PC-3 (cell line): ENCODE measurements around the gene SPINK6. TPM values are rescaled to one million over a fixed set of nuclear protein-coding genes. Genes with fewer than 3 reads are reported as not detected.

ENCODE experiments used
- ATAC-seq: fragments of 200-7000 bp; cut with Tn5 transposase; 2 replicates; pipeline ENCODE4 v1.9.1; 2020; ENCODE audit warnings: mild to moderate bottlenecking, moderate library complexity
- BruUV-seq: library from RNA; stranded (reverse); fragments of 400-500 nt; replicated peaks from 2 replicates; lab custom pipeline; 2021; lab: Mats Ljungman, UMichigan
- CTCF ChIA-PET: fragments of 300-600 bp; sonication (Branson Sonifier 250); formaldehyde crosslinking; loops from one replicate; lab custom pipeline; 2022; ENCODE audit warnings: antibody characterized with exemption; lab: Charles Lee
- POLR2A ChIA-PET: fragments of 300-600 bp; sonication (Branson Sonifier 250); formaldehyde crosslinking; loops from one replicate; lab custom pipeline; 2022; ENCODE audit warnings: antibody characterized with exemption; ENCODE audit not compliant: unreplicated experiment; lab: Charles Lee
- DNase-seq: peaks from one replicate; pipeline ENCODE4 v3.0.0-alpha.2; 2015
- H2AFZ ChIP-seq: fragments of 300-600 bp; sonication (generic); 2 replicates; pipeline ENCODE4 v1.6.0; 2016; ENCODE audit warnings: antibody characterized with exemption, low read length
- H3F3A ChIP-seq: fragments of 300-600 bp; sonication (generic); one replicate; pipeline ENCODE4 v1.6.0; 2017; ENCODE audit warnings: antibody characterized with exemption, low read length, control low read depth, mild to moderate bottlenecking; ENCODE audit not compliant: unreplicated experiment
- H3K27ac ChIP-seq: fragments of 300-600 bp; sonication (generic); 2 replicates; pipeline ENCODE4 v1.5.1; 2016; ENCODE audit warnings: mild to moderate bottlenecking, low read length
- H3K27me3 ChIP-seq: fragments of 300-600 bp; sonication (generic); 2 replicates; pipeline ENCODE4 v1.6.1; 2016; ENCODE audit warnings: low read length, mixed read lengths
- H3K36me3 ChIP-seq: fragments of 300-600 bp; sonication (generic); 2 replicates; pipeline ENCODE4 v1.6.1; 2016; ENCODE audit warnings: low read depth, mixed run types, low read length, mixed read lengths
- H3K4me1 ChIP-seq: fragments of 300-600 bp; sonication (generic); 2 replicates; pipeline ENCODE4 v1.5.1; 2016; ENCODE audit warnings: low read length; ENCODE audit not compliant: insufficient read depth
- H3K4me2 ChIP-seq: fragments of 300-600 bp; sonication (generic); 2 replicates; pipeline ENCODE4 v1.6.0; 2016; ENCODE audit warnings: low read length
- H3K4me3 ChIP-seq: fragments of 300-600 bp; sonication (generic); 2 replicates; pipeline ENCODE4 v1.5.1; 2016; ENCODE audit warnings: mild to moderate bottlenecking, low read length, mixed read lengths
- H3K79me2 ChIP-seq: fragments of 300-600 bp; sonication (generic); 2 replicates; pipeline ENCODE4 v1.6.1; 2017; ENCODE audit warnings: low read length, mixed read lengths
- H3K9ac ChIP-seq: fragments of 300-600 bp; sonication (generic); 2 replicates; pipeline ENCODE4 v1.6.0; 2016; ENCODE audit warnings: mild to moderate bottlenecking, low read length
- H3K9me2 ChIP-seq: fragments of 300-600 bp; sonication (generic); replicated peaks from 2 replicates; pipeline ENCODE4 v1.6.1; 2016; ENCODE audit warnings: mixed run types, low read length, mixed read lengths
- H3K9me3 ChIP-seq: fragments of 300-600 bp; sonication (generic); 2 replicates; pipeline ENCODE4 v1.6.1; 2016; ENCODE audit warnings: low read length, mixed read lengths
- H4K20me1 ChIP-seq: fragments of 300-600 bp; sonication (generic); 2 replicates; pipeline ENCODE4 v1.6.1; 2016; ENCODE audit warnings: low read length, mixed read lengths
- EZH2 ChIP-seq: fragments of 300-600 bp; sonication (generic); IDR thresholded peaks from one replicate; pipeline ENCODE4 v1.6.1; 2017; ENCODE audit warnings: antibody characterized with exemption, mild to moderate bottlenecking, low read length; ENCODE audit not compliant: unreplicated experiment
- EZH2phosphoT487 ChIP-seq: fragments of 300-600 bp; sonication (generic); IDR thresholded peaks from 2 replicates; pipeline ENCODE4 v1.6.1; 2018; ENCODE audit warnings: mild to moderate bottlenecking, antibody characterized with exemption, low read length, borderline replicate concordance
- intact Hi-C: fragments of 100-400 bp; cut with micrococcal nuclease; formaldehyde crosslinking; loops from 2 replicates; pipeline ENCODE4 v1.9.0; 2023
- total RNA-seq: library from RNA; depleted of rRNA; stranded (reverse); fragments of >200 nt; gene quantifications from 2 replicates; pipeline ENCODE4 v1.2.3, GENCODE V29; 2014
- TF ChIP-seq, protein P1 (sequence below): fragments of 300-600 bp; sonication (generic); conservative IDR thresholded peaks from 2 replicates; pipeline ENCODE4 v1.5.1; 2017; ENCODE audit warnings: antibody characterized with exemption, low read depth, mild to moderate bottlenecking, low read length

Gene SPINK6
- total RNA-seq, 1 experiment from 2014 or later, result not detected

DNA sequence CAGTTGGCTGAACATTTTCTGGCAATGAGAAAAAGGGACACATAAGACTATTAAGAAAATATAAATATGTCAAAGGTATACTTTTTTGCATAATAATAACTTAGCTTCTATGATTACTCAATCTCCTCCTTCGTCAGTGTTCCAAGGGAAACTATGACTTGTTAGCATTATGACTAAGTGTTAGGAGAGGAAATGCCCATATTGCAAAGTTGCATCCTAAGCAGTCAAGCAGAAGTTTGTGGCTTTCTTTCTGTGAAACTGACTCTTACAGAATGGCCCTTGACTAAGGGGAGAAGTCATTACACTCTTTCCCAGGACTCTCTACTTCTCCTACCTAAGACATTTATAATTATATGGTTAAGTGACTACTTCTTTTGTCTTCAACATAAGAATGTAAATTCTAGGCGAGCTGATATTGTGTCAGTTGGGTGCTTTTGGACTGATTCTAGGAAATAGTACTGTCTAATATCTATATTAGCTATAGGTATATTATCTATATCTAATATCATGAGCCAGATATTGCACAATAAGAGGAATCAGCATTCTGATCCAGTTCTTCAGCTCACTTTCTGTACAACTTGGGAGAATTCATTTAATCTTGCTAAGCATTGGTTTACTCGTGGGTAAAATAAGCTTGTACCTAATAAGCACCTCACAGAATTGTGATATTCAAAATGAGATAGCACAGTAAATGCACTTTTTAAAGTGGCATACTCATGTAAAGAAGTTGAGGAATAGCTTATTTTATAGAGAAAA is 16.4 kb upstream of the SPINK6 start:
- CTCF ChIA-PET, result interaction anchor here (1.1 kb wide), 1 partner anchor 128 kb away, joined by 3 read pairs; no protein-coding TSS in a partner anchor
- Histone ChIP-seq H3K9me3 (no peaks in the 10 kb centered on the region), H3K4me3 (no peak overlapping the region), H4K20me1 (no peaks in the 10 kb centered on the region), H3K27me3 (no peaks in the 10 kb centered on the region), H3K27ac (peak overlapping the region; percentile 50), H3K36me3 (no peaks in the 10 kb centered on the region), H3K4me1 (peaks cover 12% of the 10 kb centered on the region), H3K9me2 (no peaks in the 10 kb centered on the region), H3K79me2 (no peaks in the 10 kb centered on the region), H3F3A (no peaks in the 10 kb centered on the region), H2AFZ (no peak overlapping the region), H3K4me2 (peak overlapping the region; percentile 7; the same call in 1 of the 2 replicates), H3K9ac (0 out of 2 replicates have a peak overlapping the region, but pooled peaks have one; percentile 2)
- TF ChIP-seq EZH2phosphoT487, result no peak
- TF ChIP-seq EZH2, result no peak
- TF ChIP-seq, protein P1, sequence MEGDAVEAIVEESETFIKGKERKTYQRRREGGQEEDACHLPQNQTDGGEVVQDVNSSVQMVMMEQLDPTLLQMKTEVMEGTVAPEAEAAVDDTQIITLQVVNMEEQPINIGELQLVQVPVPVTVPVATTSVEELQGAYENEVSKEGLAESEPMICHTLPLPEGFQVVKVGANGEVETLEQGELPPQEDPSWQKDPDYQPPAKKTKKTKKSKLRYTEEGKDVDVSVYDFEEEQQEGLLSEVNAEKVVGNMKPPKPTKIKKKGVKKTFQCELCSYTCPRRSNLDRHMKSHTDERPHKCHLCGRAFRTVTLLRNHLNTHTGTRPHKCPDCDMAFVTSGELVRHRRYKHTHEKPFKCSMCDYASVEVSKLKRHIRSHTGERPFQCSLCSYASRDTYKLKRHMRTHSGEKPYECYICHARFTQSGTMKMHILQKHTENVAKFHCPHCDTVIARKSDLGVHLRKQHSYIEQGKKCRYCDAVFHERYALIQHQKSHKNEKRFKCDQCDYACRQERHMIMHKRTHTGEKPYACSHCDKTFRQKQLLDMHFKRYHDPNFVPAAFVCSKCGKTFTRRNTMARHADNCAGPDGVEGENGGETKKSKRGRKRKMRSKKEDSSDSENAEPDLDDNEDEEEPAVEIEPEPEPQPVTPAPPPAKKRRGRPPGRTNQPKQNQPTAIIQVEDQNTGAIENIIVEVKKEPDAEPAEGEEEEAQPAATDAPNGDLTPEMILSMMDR, result no peak
- DNase-seq (peak; percentile 90), ATAC-seq (peak; percentile 100)
- TSS peak; percentile 67 for BruUV-seq
- intact Hi-C loops, result loop anchor here (1.0 to 5.0 kb wide), 2 partner anchors 38 to 81 kb away; partner anchors contain the start of gene SPINK13
- POLR2A ChIA-PET, result no interaction called here

DNA sequence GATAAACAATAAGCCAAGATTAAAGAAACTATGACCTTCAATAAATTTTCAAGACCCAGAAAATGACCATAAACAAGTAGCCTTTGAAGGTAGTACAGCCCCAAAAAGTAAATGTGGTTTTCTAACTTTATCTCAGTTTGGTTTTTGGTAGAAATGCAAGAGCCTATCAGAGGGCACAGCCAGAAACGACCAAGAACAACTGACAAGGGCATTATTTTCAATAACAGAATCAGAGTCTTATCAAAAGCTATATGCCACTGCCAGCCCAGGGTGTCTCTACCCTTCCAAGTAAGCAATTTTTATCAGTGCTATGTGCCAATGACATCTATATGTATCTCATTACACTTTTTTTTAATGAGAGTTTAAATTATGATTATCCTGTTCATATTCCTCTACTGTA is 11.8 kb upstream of the SPINK6 start:
- BruUV-seq, result no TSS peak
- H3K27me3 ChIP-seq, result no peaks in the 10 kb centered on the region
- no peak overlapping the region for H3K4me2 ChIP-seq
- no peaks in the 10 kb centered on the region for H4K20me1 ChIP-seq
- H3K4me3 ChIP-seq, result no peak overlapping the region
- DNase-seq (no peak), ATAC-seq (no peak)
- H3K9me3 ChIP-seq, result no peaks in the 10 kb centered on the region
- H2AFZ ChIP-seq, result no peak overlapping the region
- no peak overlapping the region for H3K27ac ChIP-seq
- H3F3A ChIP-seq, result no peaks in the 10 kb centered on the region
- no peaks in the 10 kb centered on the region for H3K9me2 ChIP-seq
- TF ChIP-seq, protein P1, result no peak
- TF ChIP-seq EZH2phosphoT487, result no peak
- TF ChIP-seq EZH2, result no peak
- no peak overlapping the region for H3K9ac ChIP-seq
- no peaks in the 10 kb centered on the region for H3K79me2 ChIP-seq
- H3K4me1 ChIP-seq, result peaks cover 16% of the 10 kb centered on the region
- no peaks in the 10 kb centered on the region for H3K36me3 ChIP-seq
- ChIA-PET CTCF (interaction anchor here (0.7 kb wide), 1 partner anchor 93 kb away, joined by 3 read pairs; no protein-coding TSS in a partner anchor), POLR2A (interaction anchor here (0.7 kb wide), 1 partner anchor 17 kb away, joined by 5 read pairs; no protein-coding TSS in a partner anchor)
- intact Hi-C loops, result no loop called here

DNA sequence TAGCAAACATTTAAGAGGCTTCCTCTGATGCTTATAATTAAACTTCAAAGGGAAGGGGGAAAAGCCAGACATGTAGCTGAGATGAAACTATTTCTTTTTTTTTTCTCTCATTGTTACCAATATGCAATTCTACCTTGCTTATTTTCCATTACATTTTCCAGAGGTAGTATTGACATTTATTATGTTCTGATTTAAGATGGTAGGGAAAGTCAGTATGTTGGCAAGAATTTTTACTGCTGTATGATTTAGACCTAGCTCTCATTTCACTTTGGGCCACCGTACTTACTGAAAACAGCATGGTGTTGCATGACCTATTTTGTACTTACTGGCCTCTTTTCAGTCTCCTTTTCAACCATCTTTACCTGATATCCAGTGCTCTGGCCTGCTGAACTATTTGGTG is 9.6 kb upstream of the SPINK6 start:
- Histone ChIP-seq H3K9me2 (no peaks in the 10 kb centered on the region), H3K36me3 (no peaks in the 10 kb centered on the region), H3K4me1 (peaks cover 7% of the 10 kb centered on the region; the same call in 1 of the 2 replicates), H3K27ac (no peak overlapping the region), H3K9ac (no peak overlapping the region), H3K79me2 (no peaks in the 10 kb centered on the region), H3K4me3 (no peak overlapping the region), H2AFZ (no peak overlapping the region), H3K4me2 (no peak overlapping the region), H3F3A (no peaks in the 10 kb centered on the region), H3K9me3 (no peaks in the 10 kb centered on the region), H4K20me1 (no peaks in the 10 kb centered on the region), H3K27me3 (no peaks in the 10 kb centered on the region)
- no TSS peak for BruUV-seq
- POLR2A ChIA-PET, result no interaction called here
- ATAC-seq (peak; percentile 48; the same call in 1 of the 2 replicates), DNase-seq (no peak)
- CTCF ChIA-PET, result interaction anchor here (0.7 kb wide), 1 partner anchor 65 kb away, joined by 5 read pairs; no protein-coding TSS in a partner anchor
- intact Hi-C loops, result no loop called here
- TF ChIP-seq EZH2 (no peak), EZH2phosphoT487 (no peak)
- TF ChIP-seq, protein P1, result no peak
